Activated CD4-positive, alpha-beta T cell treated with anti-CD3 and anti-CD28 coated beads for 1 hour (primary cell): Measurements from ENCODE around the gene GPR62.

Experiments
- DNase-seq: peaks from one replicate; pipeline ENCODE4 v3.0.0-alpha.2; 2020

The GPR62 gene

DNA sequence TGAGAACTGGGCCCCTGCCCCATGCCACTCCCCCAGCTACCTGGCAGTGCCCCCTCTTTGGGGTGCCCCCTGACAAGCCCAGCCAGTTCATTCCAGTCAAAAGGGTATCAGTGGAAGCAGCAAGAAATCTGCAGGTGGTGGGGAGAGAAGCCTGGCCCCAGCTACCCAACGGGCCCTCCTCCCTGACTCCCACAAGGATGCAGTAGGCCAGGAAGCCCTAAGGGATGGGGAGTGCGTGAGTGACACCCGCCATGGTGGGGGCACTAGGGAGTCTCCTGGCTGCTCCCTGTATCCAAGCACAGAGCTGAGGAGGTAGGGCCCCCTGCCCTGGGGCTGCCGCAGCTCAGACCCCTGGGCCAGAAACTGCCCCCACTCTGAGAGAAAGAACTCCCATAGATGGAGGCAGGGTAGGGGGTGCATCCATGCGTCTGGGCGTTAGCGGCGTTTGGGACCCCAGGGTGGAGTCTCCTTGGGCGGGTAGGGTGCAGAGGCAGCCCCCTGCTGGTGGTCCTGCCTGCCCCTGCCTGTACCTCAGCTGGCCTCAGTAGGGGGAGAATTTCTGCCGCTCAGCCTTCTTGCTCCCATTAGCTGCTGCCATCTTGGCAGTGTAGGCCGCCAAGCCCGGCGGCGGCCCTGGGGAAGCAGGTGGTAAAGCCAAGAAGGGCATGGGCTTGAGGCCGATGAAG lies 2.5 kb downstream of the GPR62 start:
- DNase-seq = no peak

DNA sequence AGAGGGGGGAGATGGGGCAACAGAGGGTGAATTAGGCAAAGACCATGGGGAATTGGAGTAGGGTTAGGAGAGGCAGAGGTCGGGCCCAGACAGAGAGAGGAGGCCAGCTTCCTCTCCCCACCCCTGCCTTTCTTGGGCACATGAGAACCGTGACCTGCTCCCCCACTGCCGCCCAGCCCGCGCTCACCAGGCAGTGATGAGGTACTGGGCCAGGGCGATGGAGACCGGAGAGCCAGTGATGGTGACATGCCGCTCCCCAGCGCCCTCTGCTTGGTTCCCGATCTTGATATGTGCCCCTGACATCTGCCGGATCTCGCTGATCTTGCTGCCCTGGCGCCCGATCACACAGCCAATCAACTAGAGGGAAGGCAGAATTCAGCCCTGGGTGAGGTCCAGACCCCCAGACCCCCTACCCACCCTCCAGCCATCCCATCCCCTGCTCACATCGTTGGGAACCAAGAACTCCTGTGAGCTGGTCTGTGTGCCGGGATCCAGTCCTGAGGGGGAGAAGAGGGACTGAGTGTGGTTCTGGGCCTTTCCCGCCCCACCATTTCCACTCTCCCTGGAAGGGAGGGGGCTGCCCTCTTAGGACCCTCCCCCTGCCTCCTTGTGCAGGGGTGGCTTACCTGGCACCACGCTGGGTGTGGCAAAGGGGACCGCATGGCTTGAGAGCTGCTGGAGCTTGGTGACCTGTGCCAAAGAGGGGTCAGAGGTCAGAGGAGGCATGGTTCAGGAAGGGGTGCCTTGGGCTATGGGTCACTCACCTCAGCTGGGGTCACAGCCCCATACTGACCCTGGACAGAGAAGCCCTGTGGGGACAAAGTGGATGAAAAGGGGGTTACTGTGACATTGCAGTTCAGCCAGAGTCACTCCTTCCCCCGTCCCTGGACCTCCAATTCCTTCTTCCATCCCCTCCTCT lies 3.7 kb downstream of the GPR62 start:
- no peak for DNase-seq

DNA sequence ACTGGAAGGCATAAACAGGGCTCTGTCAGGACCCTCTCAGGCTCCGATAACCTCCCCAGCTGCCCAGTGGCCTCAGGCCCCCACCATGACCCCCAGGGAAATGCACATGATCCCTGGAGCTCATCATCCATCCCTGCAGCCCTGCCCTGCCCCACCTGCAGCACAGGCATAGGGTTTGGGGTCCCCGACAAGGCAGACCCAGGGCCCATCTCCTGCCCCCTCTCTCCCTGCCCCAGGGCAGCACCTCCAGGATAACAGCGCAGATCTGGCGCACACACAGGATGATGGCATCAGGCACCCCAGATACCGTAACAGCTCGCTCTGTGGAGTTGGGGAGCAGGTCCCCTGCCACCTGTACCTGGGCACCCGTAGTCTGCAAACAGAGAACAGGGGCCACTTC lies 4.5 kb downstream of the GPR62 start:
- DNase-seq = no peak

DNA sequence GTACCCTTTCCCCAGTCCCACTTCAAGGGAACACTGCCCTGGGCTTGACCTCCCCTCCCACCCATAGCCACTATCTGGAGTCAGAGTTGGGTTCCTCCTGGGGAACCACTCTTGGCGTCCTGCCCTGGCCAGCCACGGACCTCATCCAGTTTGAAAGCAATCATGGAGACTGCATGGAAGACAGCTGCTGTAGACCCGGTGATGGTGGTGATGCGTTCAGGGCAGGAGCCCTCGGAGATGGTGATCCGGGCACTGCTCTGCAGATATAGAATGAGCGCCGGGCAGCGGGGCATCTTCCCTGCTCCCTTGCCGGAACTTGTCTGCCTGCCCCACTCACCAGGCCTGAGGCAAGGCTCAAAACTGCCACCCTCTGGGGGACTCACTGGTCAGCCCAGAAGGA lies 5.2 kb downstream of the GPR62 start:
- no peak for DNase-seq

GRCh38 chr3:51961011-51961410 lies 5.8 kb downstream of the GPR62 start:
- DNase-seq = no peak

- no peak for DNase-seq
Measured at GRCh38 chr3:51961602-51962569, 6.7 kb downstream of the GPR62 start.

- DNase-seq = no peak
Measured at GRCh38 chr3:51962854-51963530, 7.8 kb downstream of the GPR62 start.

GRCh38 chr3:51963951-51964451 lies 8.8 kb downstream of the GPR62 start:
- DNase-seq = no peak

GRCh38 chr3:51964521-51964920 lies 9.3 kb downstream of the GPR62 start:
- no peak for DNase-seq

GRCh38 chr3:51966016-51966415 lies 10.8 kb downstream of the GPR62 start:
- DNase-seq = no peak

- DNase-seq = no peak
Measured at GRCh38 chr3:51966486-51966885, 11.3 kb downstream of the GPR62 start.

DNA sequence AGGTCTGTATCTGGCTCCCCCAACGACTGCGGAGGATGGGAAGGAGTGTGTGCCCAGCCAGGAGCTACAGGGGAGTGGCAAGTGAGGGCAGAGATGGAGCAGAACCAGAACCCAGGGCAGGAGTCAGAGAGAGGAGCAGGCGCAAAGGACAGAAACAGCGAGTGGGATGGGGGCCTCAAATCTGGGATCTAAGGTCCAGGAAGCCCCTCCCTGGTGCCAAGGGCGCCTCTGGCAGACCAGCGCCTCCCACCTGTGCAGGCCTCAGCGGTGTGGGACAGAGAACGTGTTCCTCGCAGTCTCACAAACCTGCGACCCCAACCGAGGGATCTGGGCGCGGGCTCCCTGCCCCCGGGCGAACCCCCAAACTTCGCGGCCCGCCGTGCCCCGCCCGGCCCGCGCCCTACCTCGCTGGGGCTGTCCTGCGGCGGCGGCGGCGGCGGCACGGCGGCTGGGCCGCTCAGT lies 11.8 kb downstream of the GPR62 start:
- no peak for DNase-seq

GRCh38 chr3:51967384-51968169 lies 12.4 kb downstream of the GPR62 start, which contains the start of gene PCBP4:
TSS of gene PCBP4 (minus strand) at chr3:51967454. CDS start at chr3:51961240, 6,214 bp downstream.
- no peak for DNase-seq

- no peak for DNase-seq
Measured at GRCh38 chr3:51968170-51968775, 13.1 kb downstream of the GPR62 start.

DNA sequence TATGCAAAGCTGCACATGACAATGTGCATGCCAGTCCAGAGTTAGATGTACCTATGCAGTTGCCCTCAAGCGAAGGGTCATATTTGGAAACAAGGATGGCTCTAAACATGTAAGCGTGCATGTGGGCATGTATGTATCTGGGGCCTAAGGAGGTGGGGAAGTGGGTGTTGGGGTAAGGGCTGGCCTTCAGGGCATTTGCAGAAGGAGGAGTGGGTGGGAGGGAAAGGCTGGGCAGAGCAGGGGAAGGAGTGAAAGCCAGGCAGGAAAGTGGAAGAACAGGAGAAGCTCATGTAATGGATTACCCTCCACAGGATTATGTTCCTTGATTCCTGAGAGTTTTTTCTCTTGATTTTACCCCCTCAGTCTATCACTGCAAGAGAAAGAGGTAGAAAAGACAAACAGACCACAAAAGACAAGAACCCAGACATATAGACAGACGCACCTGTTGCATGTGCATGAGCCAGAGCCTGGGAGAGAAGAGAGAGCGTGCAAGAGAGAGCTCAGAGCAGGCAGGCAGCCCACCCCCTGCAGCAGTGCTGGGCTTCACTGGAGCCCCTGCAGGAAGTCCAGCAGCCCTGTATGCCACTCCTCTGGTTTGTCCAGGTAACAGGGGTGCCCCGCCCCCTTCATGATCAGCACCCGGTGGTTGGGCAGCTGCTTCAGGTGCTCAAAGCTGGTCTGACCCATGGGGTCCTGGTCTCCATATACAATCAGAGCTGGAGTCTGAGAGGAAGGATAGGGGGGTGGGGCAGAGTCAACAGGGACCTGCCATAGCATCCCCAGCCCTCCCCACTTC lies 13.9 kb downstream of the GPR62 start:
- no peak for DNase-seq

DNA sequence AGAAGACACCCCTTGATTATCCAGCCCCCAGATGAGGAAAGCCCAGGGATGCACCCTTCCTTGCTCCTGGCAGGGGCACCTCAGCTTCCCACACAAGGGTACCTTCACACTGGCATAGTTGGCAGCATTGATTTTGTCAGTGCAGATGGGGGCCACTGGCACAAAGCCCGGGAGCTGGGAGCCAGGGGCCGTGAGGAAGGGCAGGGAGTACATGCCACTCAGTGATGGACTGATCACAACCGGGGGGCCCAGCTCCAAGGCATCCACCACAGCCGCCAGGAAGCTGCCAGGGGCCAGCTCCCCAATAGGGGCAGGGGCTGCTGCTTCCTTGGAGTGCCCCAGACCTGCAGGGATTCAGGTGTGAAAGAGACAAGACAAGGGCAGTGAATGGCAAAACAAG lies 14.7 kb downstream of the GPR62 start:
- DNase-seq = no peak

GRCh38 chr3:51970606-51971300 lies 15.6 kb downstream of the GPR62 start:
- no peak for DNase-seq

- no peak for DNase-seq
Measured at GRCh38 chr3:51971350-51971749, 16.2 kb downstream of the GPR62 start.

- no peak for DNase-seq
Measured at GRCh38 chr3:51974277-51974962, 19.2 kb downstream of the GPR62 start.
